Measurements from ENCODE around the gene IQSEC3. TPM values are rescaled to one million over a fixed set of nuclear protein-coding genes. Genes with fewer than 3 reads are reported as not detected.
A peak's percentile ranks its signal among the peaks of the same experiment; 100 is the strongest.

Gene IQSEC3
- total and polyA plus RNA-seq, 2 of the 13 experiments (the other 11 are each of a cell fraction or from before 2014, with no cell fraction given): not detected

GRCh38 chr12:212715-213526 lies 146.4 kb downstream of the IQSEC3 start (continued):
- no peak for TF ChIP-seq ZNF704 (CRISPR knock-in tag; IDR thresholded peaks at IDR 0.05; ENCODE audit: borderline replicate concordance)
- TF ChIP-seq NR2F6 (IDR thresholded peaks at IDR 0.05): peak; percentile 37; the same call in 1 of the 2 replicates
- TF ChIP-seq NR2F6 (CRISPR knock-in tag; IDR thresholded peaks at IDR 0.05): peak; percentile 13; the same call in 1 of the 2 replicates
- no peak for TF ChIP-seq ZMYM2 (CRISPR knock-in tag; IDR thresholded peaks at IDR 0.05)
- TF ChIP-seq HNF4A (CRISPR knock-in tag; IDR thresholded peaks at IDR 0.05): peak; percentile 83
- TF ChIP-seq PAWR (CRISPR knock-in tag; IDR thresholded peaks at IDR 0.05; ENCODE audit: borderline replicate concordance): no peak
- no peak for TF ChIP-seq MED1 (CRISPR knock-in tag; IDR thresholded peaks at IDR 0.05)
- TF ChIP-seq ZNF720 (CRISPR knock-in tag; IDR thresholded peaks at IDR 0.05): no peak
- TF ChIP-seq ADNP (CRISPR knock-in tag; IDR thresholded peaks at IDR 0.05): no peak; the same call in 1 of the 2 replicates
- no peak for TF ChIP-seq THAP8 (CRISPR knock-in tag; IDR thresholded peaks at IDR 0.05; ENCODE audit: borderline replicate concordance)
- no peak for TF ChIP-seq ZNF652 (CRISPR knock-in tag; IDR thresholded peaks at IDR 0.05; ENCODE audit: borderline replicate concordance, low read depth)
- no peak for TF ChIP-seq RELA (CRISPR knock-in tag; IDR thresholded peaks at IDR 0.05)
- no peak for TF ChIP-seq THAP7 (CRISPR knock-in tag; IDR thresholded peaks at IDR 0.05)
- no peak for TF ChIP-seq PRDM10 (CRISPR knock-in tag; IDR thresholded peaks at IDR 0.05; ENCODE audit: low read depth)
- TF ChIP-seq ZNF512 (CRISPR knock-in tag; IDR thresholded peaks at IDR 0.05): no peak
- TF ChIP-seq ZNF691 (CRISPR knock-in tag; IDR thresholded peaks at IDR 0.05; ENCODE audit: borderline replicate concordance, low read depth): no peak
- no peak for TF ChIP-seq ZFYVE20 (CRISPR knock-in tag; IDR thresholded peaks at IDR 0.05; ENCODE audit: borderline replicate concordance, low read depth)
- peak; percentile 50; the same call in 1 of the 2 replicates for TF ChIP-seq PATZ1 (CRISPR knock-in tag; IDR thresholded peaks at IDR 0.05)
